IMR-90 (cell line): ENCODE data around the gene ATP1B2.

ENCODE experiments used
- CEBPB ChIP-seq: IDR thresholded peaks from 2 replicates; pipeline ENCODE4 v1.6.1; 2012; ENCODE audit warnings: low read depth, low read length, improper control_type of control experiment
- CHD1 ChIP-seq: IDR thresholded peaks from 2 replicates; pipeline ENCODE4 v1.6.1; 2012; ENCODE audit warnings: low read depth, low read length, improper control_type of control experiment
- POLR2A ChIP-seq: IDR thresholded peaks from 2 replicates; pipeline ENCODE4 v1.6.1; 2012; ENCODE audit warnings: mild to moderate bottlenecking, low read depth, low read length

- TF ChIP-seq CEBPB (no peak), CHD1 (no peak), POLR2A (no peak)
Observed at GRCh38 chr17:7674934-7675333, 24.2 kb downstream of the ATP1B2 start.
